ENCODE data around the gene ALDH1A1. TPM values are rescaled to one million over a fixed set of nuclear protein-coding genes. Genes with fewer than 3 reads are reported as not detected.

Gene ALDH1A1
- total and polyA plus RNA-seq, 2 of the 8 experiments (the other 6 are each of a cell fraction or from before 2014, with no cell fraction given), result 0.50 to 0.82 TPM

- Histone ChIP-seq H3K79me2 (ENCODE audit: control insufficient read depth in 1 of 2, insufficient read depth in 2 of 2, low read length in 2 of 2) (no peaks in the 10 kb centered on the region), H4K8ac (ENCODE audit: extremely low read depth, insufficient read depth, low read length) (no peak overlapping the region), H3K9me3 (ENCODE audit: insufficient read depth in 2 of 2, low read depth in 1 of 2, low read length in 1 of 2) (no peaks in the 10 kb centered on the region), H3K9ac (replicated peaks in 1 of 4; ENCODE audit: extremely low read depth in 1 of 4, low read depth in 3 of 4, low read length in 3 of 4) (no peak overlapping the region), H2BK120ac (replicated peaks; ENCODE audit: low read depth, low read length) (no peak overlapping the region), H3K79me1 (ENCODE audit: low read depth, low read length) (no peaks in the 10 kb centered on the region), H2BK15ac (ENCODE audit: low read length) (no peak overlapping the region), H3K27me3 (replicated peaks in 1 of 4; ENCODE audit: control insufficient read depth in 3 of 4, extremely low read depth in 1 of 4, insufficient read depth in 3 of 4, low read length in 3 of 4) (no peaks in the 10 kb centered on the region), H3K4me1 (replicated peaks in 1 of 4; ENCODE audit: control insufficient read depth in 3 of 4, insufficient read depth in 4 of 4, low read length in 3 of 4) (no peaks in the 10 kb centered on the region), H3K14ac (ENCODE audit: insufficient read length) (no peak overlapping the region), H4K5ac (ENCODE audit: insufficient read length, low read depth, low read length) (no peak overlapping the region), H2BK20ac (ENCODE audit: low read length) (no peak overlapping the region), H3K27ac (ENCODE audit: low read depth, low read length) (no peak overlapping the region), H3K36me3 (ENCODE audit: control insufficient read depth in 2 of 4, insufficient read depth in 4 of 4, low read length in 3 of 4) (no peaks in the 10 kb centered on the region), H4K91ac (replicated peaks; ENCODE audit: insufficient read length, low read length) (no peak overlapping the region), H3K23ac (ENCODE audit: insufficient read length) (no peak overlapping the region), H2AFZ (ENCODE audit: low read length) (no peak overlapping the region), H3K4ac (replicated peaks; ENCODE audit: insufficient read length, low read depth, low read length) (no peak overlapping the region), H2BK12ac (ENCODE audit: low read depth, low read length) (no peak overlapping the region), H4K20me1 (replicated peaks in 1 of 2; ENCODE audit: control insufficient read depth in 1 of 2, insufficient read depth in 2 of 2, low read length in 2 of 2) (no peaks in the 10 kb centered on the region), H3K4me3 (ENCODE audit: extremely low read depth in 1 of 4, insufficient read depth in 2 of 4, low read depth in 3 of 4, low read length in 4 of 4) (no peak overlapping the region), H3K56ac (replicated peaks; ENCODE audit: insufficient read length, low read depth, low read length) (no peak overlapping the region), H2BK5ac (ENCODE audit: low read depth, low read length) (no peak overlapping the region), H3K18ac (ENCODE audit: extremely low read depth, low read length) (no peak overlapping the region), H3K4me2 (ENCODE audit: insufficient read depth in 1 of 2, low read depth in 2 of 2, low read length in 2 of 2) (no peak overlapping the region), H3K23me2 (ENCODE audit: low read depth, low read length) (no peaks in the 10 kb centered on the region), H2AK5ac (ENCODE audit: low read depth, low read length) (no peak overlapping the region)
- DNase-seq (ENCODE audit: low read depth in 1 of 2, low spot score in 2 of 2) (no peak), FAIRE-seq (no peak)
- ChIA-PET CTCF (ENCODE audit: partially characterized antibody) (no interaction called here), POLR2A (ENCODE audit: partially characterized antibody) (no interaction called here)
- WGBS, 2 experiments (ENCODE audit: extremely low coverage in 1 of 2, insufficient coverage in 1 of 2, insufficient read length in 1 of 2, insufficient replicate concordance in 2 of 2, low coverage in 1 of 2, low lambda C conversion rate in 2 of 2, missing lambda C conversion rate in 1 of 2), result 100% methylated on average over 1 of the region's 1 CpG; no CpG with 5 or more reads in 1 of the 2 experiments
- TF ChIP-seq TCF12 (IDR thresholded peaks at IDR 0.05; ENCODE audit: low read depth, low read length), result no peak
- TF ChIP-seq SP2 (IDR thresholded peaks at IDR 0.05; ENCODE audit: low read length), result no peak
- TF ChIP-seq EGR1 (IDR thresholded peaks at IDR 0.05; ENCODE audit: borderline replicate concordance, low read depth, low read length), result no peak
- no peak for TF ChIP-seq TEAD4 (IDR thresholded peaks at IDR 0.05; ENCODE audit: low read depth, low read length)
- TF ChIP-seq POLR2AphosphoS5 (IDR thresholded peaks at IDR 0.05; ENCODE audit: low read depth, low read length), result no peak
Measured at GRCh38 chr9:72902268-72902667, 50.6 kb downstream of the ALDH1A1 start.

Measured in H1 (cell line).